ENCODE measurements around the gene XPR1. TPM values are rescaled to one million over a fixed set of nuclear protein-coding genes. Genes with fewer than 3 reads are reported as not detected.

Gene XPR1
- total and polyA plus RNA-seq, 10 of the 15 experiments (the other 5 are each of a cell fraction or from before 2014, with no cell fraction given): 1.1 to 33.9 (median 11.3) TPM

DNA sequence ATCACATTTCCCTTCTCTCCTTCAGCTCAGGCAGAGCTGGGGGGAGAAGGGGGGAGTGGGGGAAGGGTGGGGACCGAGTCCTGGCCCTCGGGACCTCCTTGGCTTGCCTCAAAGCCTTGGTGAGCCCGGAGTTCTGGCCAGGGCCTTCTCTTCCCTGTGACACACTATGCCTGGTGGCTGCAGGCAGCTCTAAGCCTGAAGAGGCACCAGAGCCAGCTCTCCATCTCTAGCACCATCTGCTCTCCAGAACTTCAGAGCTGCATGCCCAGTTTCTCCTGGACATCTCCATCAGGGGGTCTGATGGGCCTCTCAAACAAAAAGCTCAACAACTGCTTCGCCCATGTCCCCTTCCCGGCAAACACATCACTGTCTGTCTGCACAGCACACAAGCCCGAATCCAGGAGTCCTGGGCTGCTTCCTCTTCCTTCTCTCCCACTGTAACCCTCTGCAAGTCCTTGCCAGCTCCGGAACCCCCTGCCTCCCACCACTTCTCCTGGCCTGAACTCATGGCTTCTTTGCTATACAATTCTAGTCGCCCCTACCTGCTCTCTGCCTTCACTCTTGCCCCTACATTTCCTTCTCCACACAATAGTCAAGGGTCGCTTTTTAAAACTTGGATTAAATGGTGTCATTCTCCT lies 307.4 kb downstream of the XPR1 start (continued):
- TF ChIP-seq, protein P1, sequence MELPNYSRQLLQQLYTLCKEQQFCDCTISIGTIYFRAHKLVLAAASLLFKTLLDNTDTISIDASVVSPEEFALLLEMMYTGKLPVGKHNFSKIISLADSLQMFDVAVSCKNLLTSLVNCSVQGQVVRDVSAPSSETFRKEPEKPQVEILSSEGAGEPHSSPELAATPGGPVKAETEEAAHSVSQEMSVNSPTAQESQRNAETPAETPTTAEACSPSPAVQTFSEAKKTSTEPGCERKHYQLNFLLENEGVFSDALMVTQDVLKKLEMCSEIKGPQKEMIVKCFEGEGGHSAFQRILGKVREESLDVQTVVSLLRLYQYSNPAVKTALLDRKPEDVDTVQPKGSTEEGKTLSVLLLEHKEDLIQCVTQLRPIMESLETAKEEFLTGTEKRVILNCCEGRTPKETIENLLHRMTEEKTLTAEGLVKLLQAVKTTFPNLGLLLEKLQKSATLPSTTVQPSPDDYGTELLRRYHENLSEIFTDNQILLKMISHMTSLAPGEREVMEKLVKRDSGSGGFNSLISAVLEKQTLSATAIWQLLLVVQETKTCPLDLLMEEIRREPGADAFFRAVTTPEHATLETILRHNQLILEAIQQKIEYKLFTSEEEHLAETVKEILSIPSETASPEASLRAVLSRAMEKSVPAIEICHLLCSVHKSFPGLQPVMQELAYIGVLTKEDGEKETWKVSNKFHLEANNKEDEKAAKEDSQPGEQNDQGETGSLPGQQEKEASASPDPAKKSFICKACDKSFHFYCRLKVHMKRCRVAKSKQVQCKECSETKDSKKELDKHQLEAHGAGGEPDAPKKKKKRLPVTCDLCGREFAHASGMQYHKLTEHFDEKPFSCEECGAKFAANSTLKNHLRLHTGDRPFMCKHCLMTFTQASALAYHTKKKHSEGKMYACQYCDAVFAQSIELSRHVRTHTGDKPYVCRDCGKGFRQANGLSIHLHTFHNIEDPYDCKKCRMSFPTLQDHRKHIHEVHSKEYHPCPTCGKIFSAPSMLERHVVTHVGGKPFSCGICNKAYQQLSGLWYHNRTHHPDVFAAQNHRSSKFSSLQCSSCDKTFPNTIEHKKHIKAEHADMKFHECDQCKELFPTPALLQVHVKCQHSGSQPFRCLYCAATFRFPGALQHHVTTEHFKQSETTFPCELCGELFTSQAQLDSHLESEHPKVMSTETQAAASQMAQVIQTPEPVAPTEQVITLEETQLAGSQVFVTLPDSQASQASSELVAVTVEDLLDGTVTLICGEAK (IDR thresholded peaks at IDR 0.05; ENCODE audit: borderline replicate concordance): no peak
- TF ChIP-seq, protein P2, sequence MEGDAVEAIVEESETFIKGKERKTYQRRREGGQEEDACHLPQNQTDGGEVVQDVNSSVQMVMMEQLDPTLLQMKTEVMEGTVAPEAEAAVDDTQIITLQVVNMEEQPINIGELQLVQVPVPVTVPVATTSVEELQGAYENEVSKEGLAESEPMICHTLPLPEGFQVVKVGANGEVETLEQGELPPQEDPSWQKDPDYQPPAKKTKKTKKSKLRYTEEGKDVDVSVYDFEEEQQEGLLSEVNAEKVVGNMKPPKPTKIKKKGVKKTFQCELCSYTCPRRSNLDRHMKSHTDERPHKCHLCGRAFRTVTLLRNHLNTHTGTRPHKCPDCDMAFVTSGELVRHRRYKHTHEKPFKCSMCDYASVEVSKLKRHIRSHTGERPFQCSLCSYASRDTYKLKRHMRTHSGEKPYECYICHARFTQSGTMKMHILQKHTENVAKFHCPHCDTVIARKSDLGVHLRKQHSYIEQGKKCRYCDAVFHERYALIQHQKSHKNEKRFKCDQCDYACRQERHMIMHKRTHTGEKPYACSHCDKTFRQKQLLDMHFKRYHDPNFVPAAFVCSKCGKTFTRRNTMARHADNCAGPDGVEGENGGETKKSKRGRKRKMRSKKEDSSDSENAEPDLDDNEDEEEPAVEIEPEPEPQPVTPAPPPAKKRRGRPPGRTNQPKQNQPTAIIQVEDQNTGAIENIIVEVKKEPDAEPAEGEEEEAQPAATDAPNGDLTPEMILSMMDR (IDR thresholded peaks at IDR 0.05 in 2 of 3, conservative IDR thresholded peaks at IDR 0.05 in 1 of 3; ENCODE audit: control insufficient read depth in 2 of 3, extremely low read depth in 1 of 3, insufficient read depth in 1 of 3, low read depth in 3 of 3, low read length in 3 of 3): no peak

DNA sequence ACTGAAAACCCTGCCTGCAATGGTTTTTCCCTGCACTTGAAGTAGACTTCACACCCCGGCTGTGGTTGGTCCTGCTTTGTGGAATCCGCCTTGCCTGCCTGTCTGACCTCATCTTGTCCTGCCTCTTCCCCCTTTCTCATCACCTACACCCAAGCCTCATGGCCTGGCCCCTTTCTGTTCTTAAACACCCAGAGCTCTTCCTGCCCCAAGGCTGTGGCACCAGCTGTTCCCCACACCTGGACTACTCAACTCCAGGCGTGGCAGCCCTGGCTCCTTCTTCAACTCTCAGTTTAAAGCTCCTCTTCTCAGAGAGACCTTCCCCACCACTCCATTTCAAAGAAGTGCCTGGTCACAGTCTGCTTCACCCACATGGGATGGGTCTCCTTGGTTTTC lies 307.9 kb downstream of the XPR1 start:
- no peak overlapping the region for H3K27ac ChIP-seq (ENCODE audit: control insufficient read depth, insufficient read depth)
- no peaks in the 10 kb centered on the region for H3K79me2 ChIP-seq (ENCODE audit: control insufficient read depth, insufficient read depth, low read length)
- no peak overlapping the region for H3K9ac ChIP-seq (ENCODE audit: control insufficient read depth, insufficient read depth, low read length)
- no peak overlapping the region for H3K4me3 ChIP-seq
- ChIA-PET CTCF (interaction anchor here (1.2 kb wide), 1 partner anchor 19 kb away, joined by 5 read pairs; no protein-coding TSS in a partner anchor), SMC1A (ENCODE audit: uncharacterized antibody, unreplicated experiment) (interaction anchor here (0.8 kb wide), 1 partner anchor 17 kb away, joined by 3 read pairs; no protein-coding TSS in a partner anchor), RAD21 (ENCODE audit: unreplicated experiment) (interaction anchor here (1.1 to 2.1 kb wide), 3 partner anchors 19 to 221 kb away, joined by 3 to 6 read pairs (median 4); no protein-coding TSS in a partner anchor), POLR2A (interaction anchor here (0.6 kb wide), 1 partner anchor 64 kb away, joined by 4 read pairs; no protein-coding TSS in a partner anchor)
- no peak for DNase-seq (ENCODE audit: low read depth, low spot score)
- peaks cover 13% of the 10 kb centered on the region for H3K4me1 ChIP-seq (ENCODE audit: control insufficient read depth, insufficient read depth, low read length)
- no peaks in the 10 kb centered on the region; a peak in 1 of 4 replicates for H3K27me3 ChIP-seq (replicated peaks in 1 of 2; ENCODE audit: control insufficient read depth in 2 of 2, insufficient read depth in 2 of 2, low read length in 1 of 2)
- intact Hi-C loops (cut with micrococcal nuclease; ENCODE audit: unreplicated experiment): no loop called here
- no TSS peak for BruUV-seq (replicated peaks)
- TF ChIP-seq RFX5 (IDR thresholded peaks at IDR 0.05; ENCODE audit: low read depth, low read length) (no peak), ASH2L (IDR thresholded peaks at IDR 0.05; ENCODE audit: borderline replicate concordance, low read depth) (no peak), RAD51 (IDR thresholded peaks at IDR 0.05) (no peak), CBX5 (IDR thresholded peaks at IDR 0.05; ENCODE audit: low read depth) (no peak), MYB (IDR thresholded peaks at IDR 0.05; ENCODE audit: borderline replicate concordance, low read depth, low read length) (no peak), CEBPB (IDR thresholded peaks at IDR 0.05; ENCODE audit: borderline replicate concordance in 1 of 2, low read depth in 2 of 2, low read length in 2 of 2) (no peak), KAT2A (conservative IDR thresholded peaks at IDR 0.05; ENCODE audit: control insufficient read depth, low read depth, low read length) (no peak), TBL1XR1 (IDR thresholded peaks at IDR 0.05; ENCODE audit: low read depth, low read length) (no peak), NR2C2 (IDR thresholded peaks at IDR 0.05; ENCODE audit: borderline replicate concordance, control insufficient read depth, insufficient read length, low read depth) (no peak)
- TF ChIP-seq, protein P3, sequence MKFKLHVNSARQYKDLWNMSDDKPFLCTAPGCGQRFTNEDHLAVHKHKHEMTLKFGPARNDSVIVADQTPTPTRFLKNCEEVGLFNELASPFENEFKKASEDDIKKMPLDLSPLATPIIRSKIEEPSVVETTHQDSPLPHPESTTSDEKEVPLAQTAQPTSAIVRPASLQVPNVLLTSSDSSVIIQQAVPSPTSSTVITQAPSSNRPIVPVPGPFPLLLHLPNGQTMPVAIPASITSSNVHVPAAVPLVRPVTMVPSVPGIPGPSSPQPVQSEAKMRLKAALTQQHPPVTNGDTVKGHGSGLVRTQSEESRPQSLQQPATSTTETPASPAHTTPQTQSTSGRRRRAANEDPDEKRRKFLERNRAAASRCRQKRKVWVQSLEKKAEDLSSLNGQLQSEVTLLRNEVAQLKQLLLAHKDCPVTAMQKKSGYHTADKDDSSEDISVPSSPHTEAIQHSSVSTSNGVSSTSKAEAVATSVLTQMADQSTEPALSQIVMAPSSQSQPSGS (IDR thresholded peaks at IDR 0.05; ENCODE audit: low read length): no peak
- no peaks in the 10 kb centered on the region for H3K9me3 ChIP-seq (replicated peaks; ENCODE audit: control insufficient read depth, insufficient read depth, low read length)
- H2AFZ ChIP-seq (ENCODE audit: control insufficient read depth, low read depth, low read length): no peak overlapping the region
- in situ Hi-C loops (cut with MboI): no loop called here
- H3K4me2 ChIP-seq (ENCODE audit: control insufficient read depth, insufficient read depth): no peak overlapping the region
- no peaks in the 10 kb centered on the region for H4K20me1 ChIP-seq (ENCODE audit: control insufficient read depth, insufficient read depth)
- H3K36me3 ChIP-seq (ENCODE audit: control insufficient read depth in 2 of 2, insufficient read depth in 2 of 2, low read length in 1 of 2): no peaks in the 10 kb centered on the region; a peak in 1 of 4 replicates
- FAIRE-seq: no peak
- 41% methylated on average over 3 of the region's 3 CpGs for WGBS (ENCODE audit: insufficient coverage, insufficient replicate concordance, low lambda C conversion rate, missing lambda C conversion rate)
- ATAC-seq: no peak
